H1 (cell line): ENCODE data around the gene FKBP1A. TPM values are rescaled to one million over a fixed set of nuclear protein-coding genes. Genes with fewer than 3 reads are reported as not detected.

Experiments used
- CTCF ChIA-PET: fragments of 300-600 bp; sonication (Branson Sonifier 250); formaldehyde crosslinking; loops from one replicate; lab custom pipeline; 2021; ENCODE audit not compliant: partially characterized antibody; lab: Charles Lee
- POLR2A ChIA-PET: fragments of 300-600 bp; sonication (Branson Sonifier 250); formaldehyde crosslinking; loops from one replicate; lab custom pipeline; 2021; ENCODE audit warnings: inconsistent platforms; ENCODE audit not compliant: partially characterized antibody; lab: Charles Lee
- DNase-seq, 2 experiments: peaks; one replicate each; pipeline versions ENCODE4 v3.0.0 to v3.0.0-alpha.2; 2010 to 2022; ENCODE audit warnings: low spot score in 2 of 2, low read depth in 1 of 2, mixed read lengths in 1 of 2
- FAIRE-seq: peaks from 2 replicates; lab custom pipeline; 2011; peaks lifted over from hg19 to GRCh38; lab: Jason Lieb, UNC
- H2AFZ ChIP-seq: 2 replicates; pipeline ENCODE4 v1.8.1; 2012; ENCODE audit warnings: low read length, inconsistent platforms
- H2AK5ac ChIP-seq: 2 replicates; pipeline ENCODE4 v1.6.1; 2013; ENCODE audit warnings: low read depth, low read length
- H2BK120ac ChIP-seq: replicated peaks from 2 replicates; pipeline ENCODE3; 2013; ENCODE audit warnings: low read depth, low read length, inconsistent platforms
- H2BK12ac ChIP-seq: 2 replicates; pipeline ENCODE4 v1.6.1; 2013; ENCODE audit warnings: low read depth, low read length
- H2BK15ac ChIP-seq: 2 replicates; pipeline ENCODE4 v1.6.1; 2013; ENCODE audit warnings: low read length
- H2BK20ac ChIP-seq: 2 replicates; pipeline ENCODE4 v1.6.1; 2013; ENCODE audit warnings: low read length
- H2BK5ac ChIP-seq: 2 replicates; pipeline ENCODE4 v1.6.1; 2013; ENCODE audit warnings: low read depth, low read length
- H3K14ac ChIP-seq: 2 replicates; pipeline ENCODE4 v1.6.1; 2013; ENCODE audit warnings: inconsistent platforms; ENCODE audit not compliant: insufficient read length
- H3K18ac ChIP-seq: 2 replicates; pipeline ENCODE4 v1.6.1; 2013; ENCODE audit warnings: low read length; ENCODE audit errors: extremely low read depth
- H3K23ac ChIP-seq: 2 replicates; pipeline ENCODE4 v1.6.1; 2013; ENCODE audit warnings: inconsistent platforms; ENCODE audit not compliant: insufficient read length
- H3K23me2 ChIP-seq: 2 replicates; pipeline ENCODE4 v1.6.1; 2013; ENCODE audit warnings: low read depth, low read length
- H3K27ac ChIP-seq: 2 replicates; pipeline ENCODE4 v1.6.1; 2011; ENCODE audit warnings: low read depth, low read length, inconsistent platforms
- H3K27me3 ChIP-seq, 4 experiments: replicated peaks in 1 of 4; 1 replicate in 1 of 4; 2 replicates in 3 of 4; pipeline versions ENCODE4 v1.6.1 to v1.8.1; 2011 to 2013; ENCODE audit warnings: low read length in 3 of 4, mild to moderate bottlenecking in 3 of 4, inconsistent platforms in 2 of 4, mixed read lengths in 2 of 4, moderate library complexity in 1 of 4; ENCODE audit not compliant: control insufficient read depth in 3 of 4, insufficient read depth in 3 of 4; ENCODE audit errors: extremely low read depth in 1 of 4
- H3K36me3 ChIP-seq, 4 experiments: 2 replicates each; pipeline versions ENCODE4 v1.6.1 to v1.8.1; 2011 to 2013; ENCODE audit warnings: mild to moderate bottlenecking in 4 of 4, low read length in 3 of 4, moderate library complexity in 2 of 4, control low read depth in 1 of 4, inconsistent platforms in 1 of 4; ENCODE audit not compliant: insufficient read depth in 4 of 4, control insufficient read depth in 2 of 4
- H3K4ac ChIP-seq: replicated peaks from 2 replicates; pipeline ENCODE3; 2013; ENCODE audit warnings: low read length, low read depth, mixed read lengths, inconsistent platforms; ENCODE audit not compliant: insufficient read length
- H3K4me1 ChIP-seq, 4 experiments: replicated peaks in 1 of 4; 1 replicate in 1 of 4; 2 replicates in 3 of 4; pipeline versions ENCODE4 v1.6.1 to v1.8.1; 2011 to 2013; ENCODE audit warnings: low read length in 3 of 4, inconsistent platforms in 2 of 4, mixed read lengths in 1 of 4; ENCODE audit not compliant: insufficient read depth in 4 of 4, control insufficient read depth in 3 of 4
- H3K4me2 ChIP-seq, 2 experiments: 2 replicates each; pipeline versions ENCODE4 v1.6.1 to v1.8.1; 2011 to 2013; ENCODE audit warnings: low read depth in 2 of 2, low read length in 2 of 2, control low read depth in 1 of 2, inconsistent platforms in 1 of 2, mild to moderate bottlenecking in 1 of 2; ENCODE audit not compliant: insufficient read depth in 1 of 2
- H3K4me3 ChIP-seq, 4 experiments: fragments of 200-600, 300-600 bp in 1 of 4; sonication (generic), shearing (Covaris generic), sonication (Bioruptor Twin) in 1 of 4; 2 replicates each; pipeline versions ENCODE4 v1.5.1 to v1.8.1; 2011 to 2016; ENCODE audit warnings: low read length in 4 of 4, low read depth in 3 of 4, control low read depth in 2 of 4, inconsistent platforms in 2 of 4, mild to moderate bottlenecking in 2 of 4, mixed read lengths in 1 of 4, moderate library complexity in 1 of 4; ENCODE audit not compliant: insufficient read depth in 2 of 4; ENCODE audit errors: extremely low read depth in 1 of 4
- H3K56ac ChIP-seq: replicated peaks from 2 replicates; pipeline ENCODE3; 2013; ENCODE audit warnings: low read depth, mild to moderate bottlenecking, mixed read lengths, low read length, inconsistent platforms; ENCODE audit not compliant: insufficient read length
- H3K79me1 ChIP-seq: 2 replicates; pipeline ENCODE4 v1.6.1; 2013; ENCODE audit warnings: low read depth, low read length, control low read depth
- H3K79me2 ChIP-seq, 2 experiments: 2 replicates each; pipeline versions ENCODE4 v1.6.1 to v1.8.1; 2012 to 2013; ENCODE audit warnings: low read length in 2 of 2, mild to moderate bottlenecking in 2 of 2, inconsistent platforms in 1 of 2; ENCODE audit not compliant: insufficient read depth in 2 of 2, control insufficient read depth in 1 of 2
- H3K9ac ChIP-seq, 4 experiments: replicated peaks in 1 of 4; 1 replicate in 1 of 4; 2 replicates in 3 of 4; pipeline versions ENCODE4 v1.6.1 to v1.8.1; 2011 to 2013; ENCODE audit warnings: low read depth in 3 of 4, low read length in 3 of 4, control low read depth in 2 of 4, mild to moderate bottlenecking in 2 of 4, moderate library complexity in 2 of 4, inconsistent platforms in 1 of 4; ENCODE audit errors: extremely low read depth in 1 of 4
- H3K9me3 ChIP-seq, 2 experiments: 2 replicates each; pipeline versions ENCODE4 v1.6.1 to v1.8.1; 2012 to 2013; ENCODE audit warnings: mild to moderate bottlenecking in 2 of 2, moderate library complexity in 2 of 2, control low read depth in 1 of 2, inconsistent platforms in 1 of 2, low read depth in 1 of 2, low read length in 1 of 2, mixed read lengths in 1 of 2; ENCODE audit not compliant: insufficient read depth in 2 of 2
- H4K20me1 ChIP-seq, 2 experiments: replicated peaks in 1 of 2; 2 replicates each; pipeline versions ENCODE3 to v1.8.1; 2011 to 2013; ENCODE audit warnings: inconsistent platforms in 2 of 2, low read length in 2 of 2, mild to moderate bottlenecking in 1 of 2; ENCODE audit not compliant: insufficient read depth in 2 of 2, control insufficient read depth in 1 of 2
- H4K5ac ChIP-seq: 2 replicates; pipeline ENCODE4 v1.6.1; 2013; ENCODE audit warnings: low read length, low read depth, mixed read lengths, inconsistent platforms; ENCODE audit not compliant: insufficient read length
- H4K8ac ChIP-seq: 2 replicates; pipeline ENCODE4 v1.8.0; 2013; ENCODE audit warnings: mild to moderate bottlenecking, moderate library complexity, low read length, inconsistent platforms; ENCODE audit not compliant: insufficient read depth; ENCODE audit errors: extremely low read depth
- H4K91ac ChIP-seq: replicated peaks from 2 replicates; pipeline ENCODE3; 2013; ENCODE audit warnings: low read length, mixed read lengths, inconsistent platforms; ENCODE audit not compliant: insufficient read length
- BCL11A ChIP-seq, 2 experiments: IDR thresholded peaks; one replicate each; pipeline ENCODE4 v1.6.1; 2011; ENCODE audit warnings: low read depth in 2 of 2, low read length in 2 of 2, mild to moderate bottlenecking in 2 of 2
- CREB1 ChIP-seq: IDR thresholded peaks from 2 replicates; pipeline ENCODE4 v1.6.1; 2012; ENCODE audit warnings: inconsistent platforms
- E2F6 ChIP-seq: IDR thresholded peaks from 2 replicates; pipeline ENCODE4 v1.6.1; 2012; ENCODE audit warnings: inconsistent platforms
- EGR1 ChIP-seq: IDR thresholded peaks from 2 replicates; pipeline ENCODE4 v1.6.1; 2011; ENCODE audit warnings: low read depth, low read length, borderline replicate concordance
- GABPA ChIP-seq: IDR thresholded peaks from 2 replicates; pipeline ENCODE4 v1.6.1; 2011; ENCODE audit warnings: mild to moderate bottlenecking, low read length, moderate library complexity, borderline replicate concordance; ENCODE audit not compliant: insufficient read depth
- NANOG ChIP-seq: IDR thresholded peaks from 2 replicates; pipeline ENCODE4 v1.6.1; 2011; ENCODE audit warnings: low read length, low read depth, mild to moderate bottlenecking, inconsistent platforms; ENCODE audit not compliant: insufficient read depth, poor library complexity, severe bottlenecking
- POLR2AphosphoS5 ChIP-seq: IDR thresholded peaks from 2 replicates; pipeline ENCODE4 v1.6.1; 2011; ENCODE audit warnings: low read depth, low read length
- POU5F1 ChIP-seq: IDR thresholded peaks from 2 replicates; pipeline ENCODE4 v1.6.1; 2011; ENCODE audit warnings: low read depth, mild to moderate bottlenecking, low read length, moderate library complexity
- SP1 ChIP-seq: IDR thresholded peaks from 2 replicates; pipeline ENCODE4 v1.6.1; 2011; ENCODE audit warnings: low read depth, low read length
- TAF7 ChIP-seq: optimal IDR thresholded peaks from 2 replicates; pipeline ENCODE3; 2011; ENCODE audit warnings: low read depth, mild to moderate bottlenecking, inconsistent platforms, low read length, moderate library complexity, borderline replicate concordance
- TBP ChIP-seq: IDR thresholded peaks from 2 replicates; pipeline ENCODE4 v1.6.1; 2011; ENCODE audit warnings: low read depth, low read length, improper control_type of control experiment
- WGBS, 2 experiments: shearing (Covaris generic) in 1 of 2; methylation state at CpG; one replicate each; pipeline versions ENCODE4 v1.1.6 to v1.1.7; 2013 to 2015; ENCODE audit warnings: low lambda C conversion rate in 2 of 2, mixed read lengths in 2 of 2, inconsistent platforms in 1 of 2, low coverage in 1 of 2, missing lambda C conversion rate in 1 of 2; ENCODE audit not compliant: insufficient replicate concordance in 2 of 2, insufficient coverage in 1 of 2, insufficient read length in 1 of 2; ENCODE audit errors: extremely low coverage in 1 of 2, missing lambda C conversion rate in 1 of 2; 5-methylcytosine and 5-hydroxymethylcytosine counted together
- polyA plus RNA-seq, 7 experiments: library from polyadenylated mRNA; depleted of rRNA in 3 of 7; stranded (reverse) in 5 of 7; unstranded in 2 of 7; fragments of >200 nt in 5 of 7; fragments of 200-250 nt in 2 of 7; gene quantifications; 1 replicate in 5 of 7; 2 replicates in 1 of 7; 4 replicates in 1 of 7; pipeline versions ENCODE4 v1.2.1 to v1.2.3, GENCODE V29; 2011 to 2013; ENCODE audit warnings: missing spikeins in 2 of 7, mixed read lengths in 2 of 7
- total RNA-seq: library from RNA; stranded (reverse); fragmentation: NEBNext Ultra II Directional; extraction: Animal tissue kit (Norgen Biotek cat#: 25700); gene quantifications from 2 replicates; pipeline ENCODE4 v1.2.1, GENCODE V29; 2021

FKBP1A gene
- total and polyA plus RNA-seq, 2 of the 8 experiments (the other 6 are each of a cell fraction or from before 2014, with no cell fraction given), result 250 to 685 TPM

GRCh38 chr20:1326031-1326930, 66.6 kb downstream of the FKBP1A start:
- H3K4me2 ChIP-seq, result peak overlapping the region; percentile 77 to 98
- peak overlapping the region; percentile 95 to 97 (median 96) for H3K9ac ChIP-seq
- H2BK5ac ChIP-seq, result peak overlapping the region; percentile 92; the same call in 1 of the 2 replicates
- no peak overlapping the region for H3K56ac ChIP-seq
- H3K4me1 ChIP-seq, result peaks cover 2 to 13% (median 5%) of the 10 kb centered on the region in 4 experiments; a peak in 6 of 7 replicates
- H2BK120ac ChIP-seq, result no peak overlapping the region
- H3K79me2 ChIP-seq, result peaks cover 22 to 50% of the 10 kb centered on the region in 2 experiments
- peak overlapping the region; percentile 98; the same call in 1 of the 2 replicates for H4K8ac ChIP-seq
- no peaks in the 10 kb centered on the region for H3K9me3 ChIP-seq
- no peak overlapping the region for H2AFZ ChIP-seq
- no peak overlapping the region; the same call in 1 of the 2 replicates for H2BK12ac ChIP-seq
- 0 out of 8 replicates have a peak, but pooled peaks cover 0 to 3% (median 0%) of the 10 kb centered on the region in 4 experiments for H3K36me3 ChIP-seq
- peaks cover 33% of the 10 kb centered on the region for H3K79me1 ChIP-seq
- no peak overlapping the region for H4K5ac ChIP-seq
- H3K14ac ChIP-seq, result no peak overlapping the region
- POLR2A ChIA-PET, result interaction anchor here (0.8 to 6.5 kb wide), 22 partner anchors 9 to 123 kb away, joined by 3 to 34 read pairs (median 4); no protein-coding TSS in a partner anchor
- peak overlapping the region; percentile 58 for H3K4ac ChIP-seq
- H3K27ac ChIP-seq, result peak overlapping the region; percentile 95
- no peak overlapping the region for H3K23ac ChIP-seq
- CTCF ChIA-PET, result interaction anchor here (0.7 to 2.2 kb wide), 4 partner anchors 40 to 382 kb away, joined by 3 to 6 read pairs (median 3); no protein-coding TSS in a partner anchor
- FAIRE-seq (no peak), DNase-seq (no peak)
- H3K23me2 ChIP-seq, result peaks cover 10% of the 10 kb centered on the region
- no peak overlapping the region for H4K91ac ChIP-seq
- peak overlapping the region; percentile 88 to 94 (median 93) for H3K4me3 ChIP-seq
- peaks cover 4 to 32% of the 10 kb centered on the region in 2 experiments for H4K20me1 ChIP-seq
- no peaks in the 10 kb centered on the region for H3K27me3 ChIP-seq
- no peak overlapping the region for H2BK20ac ChIP-seq
- no peak overlapping the region for H3K18ac ChIP-seq
- WGBS, 2 experiments, result 63% methylated on average over 10 of the region's 10 CpGs; no CpG with 5 or more reads in 1 of the 2 experiments
- H2BK15ac ChIP-seq, result no peak overlapping the region
- H2AK5ac ChIP-seq, result no peak overlapping the region
- TF ChIP-seq POU5F1, result no peak
- no peak for TF ChIP-seq TAF7
- no peak for TF ChIP-seq CREB1
- TF ChIP-seq GABPA, result no peak
- TF ChIP-seq EGR1, result no peak
- no peak for TF ChIP-seq NANOG
- no peak for TF ChIP-seq E2F6
- no peak for TF ChIP-seq BCL11A (IDR thresholded peaks at IDR 0.05; ENCODE audit: low read depth in 2 of 2, low read length in 2 of 2)
- no peak for TF ChIP-seq SP1
- no peak for TF ChIP-seq POLR2AphosphoS5
- no peak for TF ChIP-seq TBP
